Measurements from ENCODE around the gene FGD5. TPM values are rescaled to one million over a fixed set of nuclear protein-coding genes. Genes with fewer than 3 reads are reported as not detected.

FGD5 gene
- total RNA-seq, 6 donors from 2014 or later = 26.8 to 90.4 (median 57.2) TPM

- H3K9me3 ChIP-seq = no peaks in the 10 kb centered on the region
- DNase-seq = no peak
- 76 to 81% methylated on average over 3 of the region's 3 CpGs for WGBS, 2 donors
- H3K4me1 ChIP-seq = peaks cover 30 to 51% (median 47%) of the 10 kb centered on the region in 4 donors
- H3K4me3 ChIP-seq = no peak overlapping the region
- TF ChIP-seq POLR2AphosphoS5 (IDR thresholded peaks at IDR 0.05) (no peak), EP300 (IDR thresholded peaks at IDR 0.05) (no peak), POLR2A (IDR thresholded peaks at IDR 0.05) (no peak)
- TF ChIP-seq, protein P1, sequence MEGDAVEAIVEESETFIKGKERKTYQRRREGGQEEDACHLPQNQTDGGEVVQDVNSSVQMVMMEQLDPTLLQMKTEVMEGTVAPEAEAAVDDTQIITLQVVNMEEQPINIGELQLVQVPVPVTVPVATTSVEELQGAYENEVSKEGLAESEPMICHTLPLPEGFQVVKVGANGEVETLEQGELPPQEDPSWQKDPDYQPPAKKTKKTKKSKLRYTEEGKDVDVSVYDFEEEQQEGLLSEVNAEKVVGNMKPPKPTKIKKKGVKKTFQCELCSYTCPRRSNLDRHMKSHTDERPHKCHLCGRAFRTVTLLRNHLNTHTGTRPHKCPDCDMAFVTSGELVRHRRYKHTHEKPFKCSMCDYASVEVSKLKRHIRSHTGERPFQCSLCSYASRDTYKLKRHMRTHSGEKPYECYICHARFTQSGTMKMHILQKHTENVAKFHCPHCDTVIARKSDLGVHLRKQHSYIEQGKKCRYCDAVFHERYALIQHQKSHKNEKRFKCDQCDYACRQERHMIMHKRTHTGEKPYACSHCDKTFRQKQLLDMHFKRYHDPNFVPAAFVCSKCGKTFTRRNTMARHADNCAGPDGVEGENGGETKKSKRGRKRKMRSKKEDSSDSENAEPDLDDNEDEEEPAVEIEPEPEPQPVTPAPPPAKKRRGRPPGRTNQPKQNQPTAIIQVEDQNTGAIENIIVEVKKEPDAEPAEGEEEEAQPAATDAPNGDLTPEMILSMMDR (IDR thresholded peaks at IDR 0.05) = no peak
- ATAC-seq (ENCODE audit: low FRiP score in 2 of 2) = no peak
- no peaks in the 10 kb centered on the region for H3K27me3 ChIP-seq
- H3K27ac ChIP-seq = no peak overlapping the region
- H3K36me3 ChIP-seq = no peaks in the 10 kb centered on the region
Measured at GRCh38 chr3:14834121-14834520, 15.4 kb downstream of the FGD5 start.

DNA sequence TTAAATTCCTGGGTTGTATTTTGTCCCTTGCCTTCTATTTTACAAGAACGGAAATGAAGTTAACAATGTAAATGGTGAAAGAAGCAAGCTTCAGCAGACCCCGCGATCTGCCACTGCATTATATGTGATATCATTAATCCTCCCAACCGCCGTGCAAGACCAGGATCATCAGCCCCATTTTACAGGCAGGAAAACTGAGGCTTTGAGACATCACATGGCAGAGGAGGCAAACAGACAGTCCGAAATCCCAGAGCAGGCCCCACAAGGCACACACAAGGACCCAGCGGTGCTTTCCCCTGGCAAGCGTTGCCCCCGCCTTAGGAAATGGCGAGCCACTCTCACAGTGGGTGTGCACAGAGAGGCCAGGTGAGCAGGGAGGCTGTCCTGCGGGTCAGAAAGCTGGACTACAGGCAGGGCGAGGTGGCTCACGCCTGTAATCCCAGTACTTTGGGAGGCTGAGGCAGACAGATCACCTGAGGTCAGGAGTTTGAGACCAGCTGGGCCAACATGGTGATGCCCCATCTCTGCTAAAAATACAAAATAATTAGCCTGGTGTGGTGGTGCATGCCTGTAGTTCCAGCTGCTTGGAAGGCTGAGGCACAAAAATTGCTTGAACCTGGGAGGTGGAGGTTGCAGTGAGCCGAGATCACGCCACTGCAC lies 16.2 kb downstream of the FGD5 start:
- TF ChIP-seq POLR2AphosphoS5 (IDR thresholded peaks at IDR 0.05) (no peak), EP300 (IDR thresholded peaks at IDR 0.05) (no peak), POLR2A (IDR thresholded peaks at IDR 0.05) (no peak)
- TF ChIP-seq, protein P1 (IDR thresholded peaks at IDR 0.05) = no peak
- no peak for DNase-seq
- Histone ChIP-seq H3K4me1 (peaks cover 26 to 48% (median 47%) of the 10 kb centered on the region in 4 donors), H3K27ac (no peak overlapping the region), H3K36me3 (no peaks in the 10 kb centered on the region), H3K27me3 (no peaks in the 10 kb centered on the region), H3K9me3 (no peaks in the 10 kb centered on the region), H3K4me3 (no peak overlapping the region)
- no peak for ATAC-seq (ENCODE audit: low FRiP score in 2 of 2)
- 83 to 85% methylated on average over 8 to 12 of the region's 15 CpGs for WGBS, 2 donors

GRCh38 chr3:14836049-14836468 lies 17.3 kb downstream of the FGD5 start:
- Histone ChIP-seq H3K4me3 (no peak overlapping the region), H3K27ac (peak overlapping the region; percentile 3 to 71 (median 38)), H3K9me3 (no peaks in the 10 kb centered on the region), H3K36me3 (no peaks in the 10 kb centered on the region), H3K4me1 (peaks cover 22 to 51% (median 46%) of the 10 kb centered on the region in 4 donors), H3K27me3 (no peaks in the 10 kb centered on the region)
- WGBS, 2 donors = 38 to 69% methylated on average over 4 to 9 of the region's 9 CpGs
- ATAC-seq (ENCODE audit: low FRiP score in 2 of 2) (peak; percentile 62 to 87), DNase-seq (peak in 1 of 2 donors; percentile 37)
- TF ChIP-seq POLR2AphosphoS5 (IDR thresholded peaks at IDR 0.05) = peak; percentile 40 to 42
- peak in 2 of 4 donors; percentile 33 to 58 for TF ChIP-seq EP300 (IDR thresholded peaks at IDR 0.05)
- no peak for TF ChIP-seq POLR2A (IDR thresholded peaks at IDR 0.05)
- TF ChIP-seq, protein P1 (IDR thresholded peaks at IDR 0.05) = no peak

DNA sequence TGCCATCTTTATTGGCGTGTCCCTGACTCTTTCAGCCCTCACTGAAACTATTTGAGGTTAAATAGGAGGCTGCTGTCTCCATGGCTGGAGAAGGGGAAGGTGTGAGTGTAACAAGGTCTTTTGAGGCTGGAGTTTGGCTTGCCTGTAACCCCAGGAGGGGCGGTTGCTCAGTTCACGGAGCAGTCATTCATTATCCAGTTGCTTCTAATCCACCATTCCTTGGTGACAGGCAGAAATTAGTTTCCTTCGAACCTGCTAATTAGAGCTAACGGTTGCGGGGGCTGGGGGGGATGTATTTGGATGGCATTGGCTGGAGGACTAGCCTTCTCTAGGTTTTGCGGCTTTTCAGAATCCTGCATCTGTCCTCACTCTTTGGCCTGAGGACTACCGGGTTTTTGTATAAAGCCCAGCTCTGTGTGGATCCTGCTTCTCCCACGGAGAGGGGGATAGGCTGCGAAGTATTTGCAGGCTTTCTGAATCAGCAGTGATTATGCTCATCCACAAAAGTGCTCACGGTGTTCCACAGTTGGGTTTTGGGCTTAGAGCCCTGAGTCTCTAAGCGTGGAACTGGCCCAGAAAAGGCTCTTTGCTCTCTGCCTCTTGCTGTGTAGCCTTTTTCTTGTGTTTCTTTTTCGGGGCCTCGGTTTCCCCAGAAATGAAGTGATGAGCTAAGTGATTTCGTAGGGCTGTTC lies 18.6 kb downstream of the FGD5 start:
- no peak for TF ChIP-seq POLR2AphosphoS5 (IDR thresholded peaks at IDR 0.05)
- TF ChIP-seq POLR2A (IDR thresholded peaks at IDR 0.05) = no peak
- TF ChIP-seq EP300 (IDR thresholded peaks at IDR 0.05) = no peak
- TF ChIP-seq, protein P1 (IDR thresholded peaks at IDR 0.05) = no peak
- 62 to 70% methylated on average over 15 of the region's 15 CpGs for WGBS, 2 donors
- ATAC-seq (ENCODE audit: low FRiP score in 2 of 2) (peak in 1 of 2 donors; percentile 16), DNase-seq (no peak)
- Histone ChIP-seq H3K4me3 (no peak overlapping the region), H3K27me3 (no peaks in the 10 kb centered on the region), H3K9me3 (no peaks in the 10 kb centered on the region), H3K36me3 (no peaks in the 10 kb centered on the region), H3K27ac (peak overlapping the region; percentile 41 to 71 (median 55)), H3K4me1 (peaks cover 33 to 57% (median 50%) of the 10 kb centered on the region in 4 donors)

Data from upper lobe of left lung (tissue), 6 donors.